Esophagus squamous epithelium (tissue), 4 donors: ENCODE measurements around the gene TBC1D24.

Experiments
- CTCF ChIP-seq, 6 experiments: fragments of 450-650 bp in 4 of 6; fragments of 200-600 bp in 2 of 6; sonication (generic) in 2 of 6; IDR thresholded peaks; one replicate each; pipeline ENCODE4 v1.5.1; 2016 to 2019; ENCODE audit warnings: antibody characterized with exemption in 6 of 6, mild to moderate bottlenecking in 4 of 6, moderate library complexity in 4 of 6
- POLR2A ChIP-seq, 4 donors: fragments of 450-650 bp; IDR thresholded peaks; one replicate each; pipeline ENCODE4 v1.6.1; 2017; ENCODE audit warnings: antibody characterized with exemption in 4 of 4, mild to moderate bottlenecking in 4 of 4, moderate library complexity in 3 of 4

- TF ChIP-seq CTCF (IDR thresholded peaks at IDR 0.05) (no peak), POLR2A (IDR thresholded peaks at IDR 0.05) (no peak)
Observed at GRCh38 chr16:2451851-2452320, 23.0 kb upstream of the TBC1D24 start.
